ENCODE measurements around the gene SELENOO.

- TF ChIP-seq CTCF (IDR thresholded peaks at IDR 0.05; ENCODE audit: low read depth, low read length, poor library complexity, severe bottlenecking) (no peak), EZH2phosphoT487 (IDR thresholded peaks at IDR 0.05; ENCODE audit: borderline replicate concordance, low read length) (no peak)
Measured at GRCh38 chr22:50179937-50180726, 20.7 kb upstream of the SELENOO start.
